Body of pancreas (tissue), 4 donors: ENCODE data around the gene TBCE. TPM values are rescaled to one million over a fixed set of nuclear protein-coding genes. Genes with fewer than 3 reads are reported as not detected.

Source experiments
- ATAC-seq: fragments of 150-250 bp; one replicate; pipeline ENCODE4 v1.9.1; 2016
- DNase-seq, 4 donors: peaks; one replicate each; pipeline ENCODE4 v3.0.0-alpha.2; 2019
- H3K27ac ChIP-seq, 4 donors: fragments of 200-600 bp; sonication (generic); 1 replicate in 3 of 4; 2 replicates in 1 of 4; pipeline versions ENCODE4 v1.5.1 to v1.6.1; 2016 to 2019; ENCODE audit warnings: mild to moderate bottlenecking in 1 of 4, mixed read lengths in 1 of 4, moderate library complexity in 1 of 4
- H3K27me3 ChIP-seq, 2 donors: fragments of 200-600 bp; sonication (generic); one replicate each; pipeline ENCODE4 v1.6.0; 2016; ENCODE audit warnings: mild to moderate bottlenecking in 1 of 2
- H3K36me3 ChIP-seq, 2 donors: fragments of 200-600 bp; sonication (generic); replicated peaks in 1 of 2; 2 replicates each; pipeline ENCODE4 v1.5.1; 2016; ENCODE audit warnings: low read depth in 2 of 2; ENCODE audit not compliant: insufficient read depth in 1 of 2
- H3K4me1 ChIP-seq: fragments of 200-600 bp; sonication (generic); one replicate; pipeline ENCODE4 v1.6.0; 2016
- H3K4me3 ChIP-seq, 2 donors: fragments of 200-600 bp; sonication (generic); 1 replicate in 1 of 2; 2 replicates in 1 of 2; pipeline ENCODE4 v1.5.1; 2016 to 2019
- H3K9me3 ChIP-seq, 3 donors: fragments of 200-600 bp; sonication (generic); 1 replicate in 2 of 3; 2 replicates in 1 of 3; pipeline ENCODE4 v1.5.1; 2016
- CTCF ChIP-seq, 7 experiments: fragments of 450-650 bp in 4 of 7; fragments of 200-600 bp in 3 of 7; sonication (generic) in 3 of 7; IDR thresholded peaks; one replicate each; pipeline ENCODE4 v1.5.1; 2016 to 2019; ENCODE audit warnings: antibody characterized with exemption in 7 of 7
- POLR2A ChIP-seq, 3 donors: fragments of 450-650 bp; IDR thresholded peaks; one replicate each; pipeline ENCODE4 v1.6.1; 2016; ENCODE audit warnings: antibody characterized with exemption in 3 of 3, mild to moderate bottlenecking in 2 of 3
- WGBS, 2 donors: methylation state at CpG; one replicate each; pipeline ENCODE4 v1.1.5; 2017; 5-methylcytosine and 5-hydroxymethylcytosine counted together
- intact Hi-C: fragments of 100-400 bp; cut with DNase I; formaldehyde crosslinking; loops from one replicate; pipeline ENCODE4 v1.15.1; 2023
- total RNA-seq, 2 donors: library from RNA; depleted of rRNA; stranded (reverse); fragments of >200 nt; gene quantifications; one replicate each; pipeline ENCODE4 v1.1.0, GENCODE V29; 2016

The TBCE gene
- total RNA-seq, 2 donors from 2014 or later = 15.0 to 22.1 TPM

GRCh38 chr1:235391874-235392273 is 24.6 kb downstream of the TBCE start:
- Histone ChIP-seq H3K4me3 (no peak overlapping the region), H3K27me3 (no peaks in the 10 kb centered on the region), H3K36me3 (peaks cover 0 to 1% of the 10 kb centered on the region in 2 donors), H3K9me3 (no peaks in the 10 kb centered on the region), H3K27ac (no peak overlapping the region), H3K4me1 (no peaks in the 10 kb centered on the region)
- DNase-seq (no peak), ATAC-seq (no peak)
- no peak for TF ChIP-seq CTCF (IDR thresholded peaks at IDR 0.05)
- no peak for TF ChIP-seq POLR2A (IDR thresholded peaks at IDR 0.05)
- WGBS, 2 donors = 86 to 91% methylated on average over 4 of the region's 4 CpGs
- intact Hi-C loops = no loop called here

DNA sequence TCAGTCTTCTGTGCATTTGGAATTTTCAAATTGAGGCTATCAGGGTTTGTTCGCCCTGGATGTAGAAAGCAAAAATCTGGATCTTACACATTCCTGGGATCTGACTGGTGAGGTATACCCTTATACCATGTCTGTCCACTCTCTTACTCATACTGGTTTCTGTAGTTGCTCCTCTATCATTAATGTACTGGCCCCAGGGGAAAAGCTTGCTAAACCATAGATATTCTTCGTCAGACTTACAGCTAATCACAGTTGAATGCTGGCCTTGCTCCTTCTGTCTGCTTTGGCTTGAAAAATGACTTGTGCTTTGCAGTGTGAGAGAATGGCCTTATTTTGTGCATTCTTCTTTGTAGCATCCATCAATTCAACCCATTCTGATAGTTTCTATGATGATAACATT is 30.5 kb downstream of the TBCE start:
- WGBS, 2 donors = 90% methylated on average over 2 of the region's 2 CpGs
- Histone ChIP-seq H3K4me1 (no peaks in the 10 kb centered on the region), H3K9me3 (no peaks in the 10 kb centered on the region), H3K36me3 (no peaks in the 10 kb centered on the region), H3K27me3 (no peaks in the 10 kb centered on the region), H3K27ac (no peak overlapping the region), H3K4me3 (no peak overlapping the region)
- TF ChIP-seq CTCF (IDR thresholded peaks at IDR 0.05) = no peak
- no peak for TF ChIP-seq POLR2A (IDR thresholded peaks at IDR 0.05)
- ATAC-seq (no peak), DNase-seq (no peak)
- intact Hi-C loops = no loop called here

DNA sequence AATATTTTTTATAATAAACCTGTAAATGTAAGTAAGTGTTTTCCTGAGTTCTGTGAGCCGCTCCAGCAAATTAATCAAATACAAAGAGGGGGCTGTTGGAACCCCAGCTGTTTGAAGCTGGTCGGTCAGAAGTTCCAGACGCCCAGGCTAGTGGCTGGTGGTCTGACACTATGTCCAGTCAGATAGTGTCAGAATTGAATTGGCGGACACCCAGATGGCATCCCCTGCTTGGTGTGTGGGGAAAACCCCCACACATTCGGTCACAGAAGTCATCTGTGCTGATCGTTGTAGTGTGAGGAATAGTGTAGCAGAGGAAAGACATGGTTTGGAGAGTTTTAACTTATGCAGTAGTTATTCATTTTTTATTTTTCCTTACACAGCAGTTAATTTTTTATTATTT is 32.4 kb downstream of the TBCE start:
- no peaks in the 10 kb centered on the region for H3K4me1 ChIP-seq
- intact Hi-C loops = no loop called here
- H3K27me3 ChIP-seq = no peaks in the 10 kb centered on the region
- no peak for ATAC-seq
- TF ChIP-seq POLR2A (IDR thresholded peaks at IDR 0.05) = no peak
- no peak for TF ChIP-seq CTCF (IDR thresholded peaks at IDR 0.05)
- no peaks in the 10 kb centered on the region for H3K9me3 ChIP-seq
- H3K4me3 ChIP-seq = no peak overlapping the region
- no peak overlapping the region for H3K27ac ChIP-seq
- WGBS, 2 donors = 77 to 80% methylated on average over 6 of the region's 6 CpGs
- H3K36me3 ChIP-seq = no peaks in the 10 kb centered on the region
- no peak for DNase-seq

- H3K4me1 ChIP-seq = no peaks in the 10 kb centered on the region
- 84 to 88% methylated on average over 4 of the region's 4 CpGs for WGBS, 2 donors
- H3K27me3 ChIP-seq = no peaks in the 10 kb centered on the region
- no peak overlapping the region for H3K4me3 ChIP-seq
- no peak for ATAC-seq
- no peaks in the 10 kb centered on the region for H3K36me3 ChIP-seq
- no peak overlapping the region for H3K27ac ChIP-seq
- TF ChIP-seq POLR2A (IDR thresholded peaks at IDR 0.05) (no peak), CTCF (IDR thresholded peaks at IDR 0.05) (no peak)
- DNase-seq = no peak
- no peaks in the 10 kb centered on the region for H3K9me3 ChIP-seq
- intact Hi-C loops = no loop called here
Measured at GRCh38 chr1:235401251-235401650, 34.0 kb downstream of the TBCE start.

GRCh38 chr1:235402457-235403200 is 35.4 kb downstream of the TBCE start:
- intact Hi-C loops = no loop called here
- H3K9me3 ChIP-seq = no peaks in the 10 kb centered on the region
- DNase-seq = no peak
- H3K36me3 ChIP-seq = no peaks in the 10 kb centered on the region
- ATAC-seq = no peak
- no peak overlapping the region for H3K4me3 ChIP-seq
- no peak for TF ChIP-seq CTCF (IDR thresholded peaks at IDR 0.05)
- TF ChIP-seq POLR2A (IDR thresholded peaks at IDR 0.05) = no peak
- peaks cover 5% of the 10 kb centered on the region for H3K4me1 ChIP-seq
- H3K27ac ChIP-seq = no peak overlapping the region
- H3K27me3 ChIP-seq = no peaks in the 10 kb centered on the region
- WGBS, 2 donors = 93 to 97% methylated on average over 7 of the region's 7 CpGs
